SK-N-SH treated with all-trans-retinoic acid at 6 μM for 48 hours (cell line): ENCODE results near the gene GNAI1.

Experiments
- ARNTL ChIP-seq: fragments of 450-650 bp; formaldehyde crosslinking; IDR thresholded peaks from 2 replicates; pipeline ENCODE4 v1.5.0; 2020; ENCODE audit warnings: low read depth, mild to moderate bottlenecking, moderate library complexity, borderline replicate concordance
- BACH2 ChIP-seq: fragments of 250-450 bp; sonication (Bioruptor Pico); IDR thresholded peaks from 2 replicates; pipeline ENCODE4 v1.9.0; 2021; ENCODE audit warnings: mild to moderate bottlenecking, borderline replicate concordance
- CREB5 ChIP-seq: fragments of 250-450 bp; sonication (Bioruptor Pico); IDR thresholded peaks from 2 replicates; pipeline ENCODE4 v1.5.1; 2020; ENCODE audit warnings: low read depth, mild to moderate bottlenecking, moderate library complexity
- CSDC2 ChIP-seq: fragments of 250-450 bp; sonication (Bioruptor Pico); IDR thresholded peaks from 2 replicates; pipeline ENCODE4 v1.5.0; 2020; ENCODE audit warnings: mild to moderate bottlenecking, moderate library complexity
- GLIS3 ChIP-seq: fragments of 250-450 bp; sonication (Bioruptor Pico); IDR thresholded peaks from 2 replicates; pipeline ENCODE4 v1.5.0; 2020; ENCODE audit warnings: mild to moderate bottlenecking, moderate library complexity
- ISL1 ChIP-seq: fragments of 250-450 bp; sonication (Bioruptor Pico); IDR thresholded peaks from 2 replicates; pipeline ENCODE4 v2.1.2; 2022; ENCODE audit warnings: mild to moderate bottlenecking, moderate library complexity
- PATZ1 ChIP-seq: fragments of 250-450 bp; sonication (Bioruptor Pico); IDR thresholded peaks from 2 replicates; pipeline ENCODE4 v1.8.0; 2020; ENCODE audit warnings: mild to moderate bottlenecking, moderate library complexity, borderline replicate concordance
- PPARA ChIP-seq: fragments of 250-450 bp; sonication (Bioruptor Pico); IDR thresholded peaks from 2 replicates; pipeline ENCODE4 v1.5.0; 2020; ENCODE audit warnings: mild to moderate bottlenecking, borderline replicate concordance
- RARB ChIP-seq: fragments of 250-450 bp; sonication (Bioruptor Pico); IDR thresholded peaks from 2 replicates; pipeline ENCODE4 v1.8.0; 2021; ENCODE audit warnings: mild to moderate bottlenecking, moderate library complexity
- TOX ChIP-seq: fragments of 250-450 bp; sonication (Bioruptor Pico); IDR thresholded peaks from 2 replicates; pipeline ENCODE4 v1.8.0; 2021; ENCODE audit warnings: mild to moderate bottlenecking, moderate library complexity, borderline replicate concordance
- TSHZ2 ChIP-seq: fragments of 250-450 bp; sonication (Bioruptor Pico); IDR thresholded peaks from 2 replicates; pipeline ENCODE4 v1.5.0; 2020; ENCODE audit warnings: mild to moderate bottlenecking, moderate library complexity
- ZFP3 ChIP-seq: fragments of 250-450 bp; sonication (Bioruptor Pico); IDR thresholded peaks from 2 replicates; pipeline ENCODE4 v1.5.0; 2020; ENCODE audit warnings: mild to moderate bottlenecking, moderate library complexity
- ZFP30 ChIP-seq: fragments of 450-650 bp; formaldehyde crosslinking; IDR thresholded peaks from 2 replicates; pipeline ENCODE4 v1.5.0; 2022; ENCODE audit warnings: mild to moderate bottlenecking, moderate library complexity
- ZNF70 ChIP-seq: fragments of 450-650 bp; formaldehyde crosslinking; IDR thresholded peaks from 2 replicates; pipeline ENCODE4 v1.5.0; 2020; ENCODE audit warnings: mild to moderate bottlenecking, moderate library complexity

- TF ChIP-seq GLIS3 (no peak), ZNF70 (CRISPR knock-in tag) (no peak), ZFP30 (no peak), PPARA (CRISPR knock-in tag) (no peak), CSDC2 (CRISPR knock-in tag) (no peak), PATZ1 (CRISPR knock-in tag) (no peak), CREB5 (no peak), RARB (no peak), ISL1 (CRISPR knock-in tag) (no peak), BACH2 (CRISPR knock-in tag) (no peak), ZFP3 (CRISPR knock-in tag) (no peak), TOX (CRISPR knock-in tag) (no peak), TSHZ2 (CRISPR knock-in tag) (no peak), ARNTL (CRISPR knock-in tag) (no peak)
Observed at GRCh38 chr7:80231707-80232106, 97.1 kb downstream of the GNAI1 start.
